HG02885 (cell line): ENCODE results near the gene TIMMDC1.
A peak's percentile ranks its signal among the peaks of the same experiment; 100 is the strongest.

ENCODE experiments used
- ATAC-seq: cut with Tn5 transposase; IDR thresholded peaks from one replicate; pipeline ENCODE4 v1.9.1; 2021; ENCODE audit warnings: mild to moderate bottlenecking; ENCODE audit not compliant: unreplicated experiment, poor library complexity

The TIMMDC1 gene, protein sequence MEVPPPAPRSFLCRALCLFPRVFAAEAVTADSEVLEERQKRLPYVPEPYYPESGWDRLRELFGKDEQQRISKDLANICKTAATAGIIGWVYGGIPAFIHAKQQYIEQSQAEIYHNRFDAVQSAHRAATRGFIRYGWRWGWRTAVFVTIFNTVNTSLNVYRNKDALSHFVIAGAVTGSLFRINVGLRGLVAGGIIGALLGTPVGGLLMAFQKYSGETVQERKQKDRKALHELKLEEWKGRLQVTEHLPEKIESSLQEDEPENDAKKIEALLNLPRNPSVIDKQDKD

DNA sequence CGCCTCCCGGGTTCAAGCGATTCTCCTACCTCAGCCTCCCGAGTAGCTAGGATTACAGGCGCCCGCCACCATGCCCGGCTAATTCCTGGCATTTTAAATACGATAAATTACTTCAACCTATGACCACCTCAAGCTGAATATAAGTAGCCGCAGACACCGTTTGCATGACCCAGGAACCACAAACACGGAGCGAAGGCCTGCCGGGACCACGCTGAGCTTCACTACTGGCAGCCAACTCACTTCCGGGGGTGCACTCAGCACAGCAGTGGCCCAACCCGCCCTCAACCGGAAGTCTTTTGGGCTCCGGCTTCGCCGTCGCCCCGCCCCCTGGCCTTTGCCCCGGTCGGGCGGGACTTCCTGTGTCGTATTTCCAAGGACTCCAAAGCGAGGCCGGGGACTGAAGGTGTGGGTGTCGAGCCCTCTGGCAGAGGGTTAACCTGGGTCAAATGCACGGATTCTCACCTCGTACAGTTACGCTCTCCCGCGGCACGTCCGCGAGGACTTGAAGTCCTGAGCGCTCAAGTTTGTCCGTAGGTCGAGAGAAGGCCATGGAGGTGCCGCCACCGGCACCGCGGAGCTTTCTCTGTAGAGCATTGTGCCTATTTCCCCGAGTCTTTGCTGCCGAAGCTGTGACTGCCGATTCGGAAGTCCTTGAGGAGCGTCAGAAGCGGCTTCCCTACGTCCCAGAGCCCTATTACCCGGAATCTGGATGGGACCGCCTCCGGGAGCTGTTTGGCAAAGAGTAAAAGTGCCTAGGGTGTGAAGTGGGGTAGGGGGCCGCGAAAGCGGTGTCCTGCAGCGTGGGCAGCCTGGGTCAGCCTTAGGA lies at the start of gene TIMMDC1:
TSS of gene TIMMDC1 (plus strand) at position 362 of the 826 bp plus-strand sequence. CDS start at position 549, 187 bp downstream.
- peak; percentile 98 for ATAC-seq

DNA sequence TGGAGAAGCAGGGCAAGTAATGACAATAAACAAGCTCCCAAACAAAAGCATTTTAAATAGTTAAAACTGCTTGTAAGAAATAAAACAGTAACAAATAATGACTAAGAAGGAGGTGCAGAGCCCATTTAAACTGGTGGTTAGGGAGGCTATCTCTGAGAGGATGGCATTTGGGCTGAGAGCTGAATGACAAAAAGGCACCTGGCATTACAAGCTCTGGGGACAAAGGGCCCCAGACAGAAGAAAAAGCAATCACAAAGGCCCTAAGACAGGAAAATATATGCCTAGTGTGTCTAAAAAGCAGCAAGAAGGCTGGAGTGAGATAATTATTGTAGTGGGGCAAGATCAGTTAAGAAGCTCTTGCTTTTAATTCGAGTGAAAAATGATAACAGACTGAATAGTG lies 44.5 kb upstream of the TIMMDC1 start:
- no peak for ATAC-seq

DNA sequence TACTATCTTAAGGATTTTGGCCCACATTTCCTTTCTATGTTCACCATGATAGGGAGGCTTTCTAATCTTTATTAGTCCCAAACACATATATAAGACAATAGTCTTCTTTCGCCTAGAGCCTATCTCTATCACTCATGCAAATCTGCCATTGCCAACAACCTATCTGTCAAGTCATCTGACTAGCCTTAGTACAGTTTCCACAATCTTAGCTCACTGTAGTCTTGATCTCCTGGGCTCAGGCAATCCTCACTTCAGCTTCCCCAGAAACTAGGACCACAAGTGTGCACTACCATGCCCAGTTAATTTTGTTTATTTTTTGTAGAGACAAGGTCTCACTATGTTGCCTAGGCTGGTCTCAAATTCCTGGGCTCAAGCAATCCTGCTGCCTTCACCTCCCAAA lies 41.9 kb upstream of the TIMMDC1 start:
- no peak for ATAC-seq

DNA sequence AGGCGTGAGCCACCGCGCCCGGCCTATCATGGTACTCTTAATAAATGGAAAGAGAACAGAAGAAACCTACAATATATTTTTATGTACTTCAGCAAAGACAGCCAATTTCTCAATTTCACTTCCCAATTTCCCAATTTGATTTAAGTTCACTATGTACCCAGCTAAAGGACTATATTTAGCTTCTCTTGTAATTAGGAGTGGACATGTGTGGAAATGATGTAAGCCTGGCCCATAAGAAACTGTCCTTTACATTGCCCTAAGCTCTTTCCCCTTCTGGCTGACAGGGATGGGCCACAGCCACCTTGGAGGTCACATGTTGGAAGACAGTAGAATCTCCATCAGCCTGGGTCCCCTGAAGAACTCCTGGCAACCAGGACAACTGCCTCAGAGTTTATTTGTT lies 41.1 kb upstream of the TIMMDC1 start:
- no peak for ATAC-seq

DNA sequence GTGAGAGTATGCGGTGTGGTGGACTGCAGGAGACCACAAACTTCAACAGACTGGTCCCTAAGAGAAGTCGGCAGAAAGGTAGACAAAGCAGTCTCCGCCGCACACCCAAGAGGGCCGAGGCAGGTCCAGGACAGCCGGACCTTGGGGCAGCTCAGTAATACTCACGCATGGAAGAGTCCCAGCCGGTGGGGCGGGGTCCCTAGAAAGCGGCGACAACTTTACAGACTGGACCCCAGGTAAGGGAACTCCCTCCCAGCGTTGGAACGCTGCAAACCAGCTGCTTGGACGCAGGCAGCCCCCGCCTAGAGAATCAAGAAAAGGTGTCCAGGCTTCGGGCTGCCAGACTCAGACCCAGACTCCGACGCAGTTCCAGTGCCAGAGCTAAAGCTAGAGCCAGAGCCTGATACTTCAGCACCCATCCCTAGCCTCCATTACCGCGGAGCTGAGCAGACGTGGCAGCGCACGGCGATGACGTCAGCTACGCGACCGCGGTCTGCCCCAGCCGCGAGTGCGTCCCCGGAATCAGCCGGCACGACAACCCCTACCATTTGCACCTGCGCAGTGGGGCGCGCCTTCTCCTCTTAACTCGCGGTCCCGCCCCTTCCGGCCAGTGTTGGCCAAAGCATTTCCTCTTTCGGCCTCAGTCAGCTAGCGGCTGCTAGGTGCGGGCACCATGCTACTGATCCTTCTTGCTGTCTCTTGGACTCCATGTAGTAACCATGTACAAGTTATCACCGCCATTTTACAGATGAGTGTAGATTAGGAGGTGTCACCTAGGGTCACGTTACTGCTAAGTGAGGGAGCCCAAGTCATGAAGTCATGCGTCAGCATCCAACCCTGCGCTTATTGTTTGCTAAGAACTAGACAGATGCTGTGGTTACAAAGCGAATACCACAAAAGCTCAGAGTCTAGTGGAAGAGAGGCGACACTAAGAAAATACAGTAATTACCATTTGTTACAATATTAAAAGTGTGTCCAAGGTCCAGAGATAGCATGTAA lies 34.9 kb upstream of the TIMMDC1 start, which contains the start of gene TMEM39A:
TSS of gene TMEM39A (minus strand) at position 445 of the 999 bp plus-strand sequence. CDS start 1,541 bp downstream, outside the sequence.
- peak; percentile 91 for ATAC-seq

DNA sequence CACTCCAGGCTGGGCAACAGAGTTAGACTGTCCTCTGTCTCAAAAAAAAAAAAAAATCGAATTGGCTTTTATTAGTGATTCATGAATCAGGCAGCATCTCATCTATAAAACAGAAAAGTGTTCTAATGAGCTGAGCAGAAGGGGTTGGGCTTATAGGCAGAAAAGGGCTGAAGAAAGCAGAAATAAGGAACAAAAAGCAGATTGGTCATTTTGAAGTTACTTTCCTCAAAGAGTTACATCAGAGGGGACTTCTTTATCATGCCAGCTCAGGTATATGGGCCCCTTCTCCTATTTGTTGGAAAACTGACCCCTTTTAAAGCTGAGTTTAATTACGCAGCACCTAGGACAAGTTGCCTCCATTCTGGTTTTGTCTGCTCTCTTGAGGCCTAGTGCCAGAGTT lies 30.3 kb upstream of the TIMMDC1 start:
- no peak for ATAC-seq

DNA sequence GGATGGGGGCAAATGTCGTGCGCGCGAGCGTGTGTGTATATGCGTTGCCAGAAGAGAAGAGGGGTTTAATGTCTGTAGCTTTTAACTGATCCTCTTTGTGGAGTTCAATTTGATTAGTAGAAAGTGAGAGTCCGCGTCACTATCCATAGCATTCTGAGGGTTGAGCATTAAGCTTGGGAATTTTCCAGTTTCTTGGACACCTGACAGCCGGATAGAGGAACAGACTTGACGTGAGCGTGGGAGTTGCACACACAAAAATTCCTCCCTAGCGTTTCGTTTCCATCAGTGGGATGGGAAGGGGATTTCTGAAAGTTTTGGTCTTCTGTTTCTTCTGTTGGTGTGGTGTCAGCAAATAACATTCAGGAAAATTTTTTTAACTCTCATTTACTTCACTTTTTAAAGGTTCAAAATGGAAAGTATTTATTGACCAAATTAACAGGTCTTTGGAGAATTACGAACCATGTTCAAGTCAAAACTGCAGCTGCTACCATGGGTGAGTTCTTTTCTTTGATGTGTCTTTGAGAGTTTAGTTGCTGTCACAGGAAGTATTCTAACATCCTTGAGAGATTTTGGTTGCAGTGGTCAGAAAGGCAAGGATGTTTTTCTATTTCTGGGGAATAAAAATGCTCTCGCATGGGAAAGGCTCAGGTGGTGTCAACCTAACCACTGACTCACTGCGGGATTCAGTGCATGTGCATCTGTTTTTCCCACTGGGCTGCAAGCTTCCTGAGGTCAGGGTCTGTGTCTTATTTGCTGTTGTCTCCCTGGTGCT lies 28.7 kb upstream of the TIMMDC1 start:
- no peak for ATAC-seq

DNA sequence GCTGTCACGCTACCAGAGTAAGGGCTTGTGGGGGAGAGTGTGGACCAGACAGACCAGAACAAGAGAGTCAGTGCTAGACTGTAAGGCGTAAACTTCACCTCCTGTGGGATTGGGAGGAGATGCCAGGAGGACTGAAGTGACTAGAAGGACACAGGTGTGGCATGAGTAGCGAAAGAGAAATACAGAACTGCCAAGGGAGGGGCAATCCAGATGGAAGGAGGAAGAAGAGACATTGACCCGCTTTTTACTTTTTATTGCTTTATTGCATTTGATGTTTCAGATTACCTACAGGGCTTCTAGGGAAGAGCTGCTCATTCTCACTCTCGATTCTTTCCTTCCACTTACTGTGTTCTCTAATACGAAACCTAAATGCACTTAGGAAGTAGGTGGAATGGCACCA lies 27.5 kb upstream of the TIMMDC1 start:
- no peak for ATAC-seq

DNA sequence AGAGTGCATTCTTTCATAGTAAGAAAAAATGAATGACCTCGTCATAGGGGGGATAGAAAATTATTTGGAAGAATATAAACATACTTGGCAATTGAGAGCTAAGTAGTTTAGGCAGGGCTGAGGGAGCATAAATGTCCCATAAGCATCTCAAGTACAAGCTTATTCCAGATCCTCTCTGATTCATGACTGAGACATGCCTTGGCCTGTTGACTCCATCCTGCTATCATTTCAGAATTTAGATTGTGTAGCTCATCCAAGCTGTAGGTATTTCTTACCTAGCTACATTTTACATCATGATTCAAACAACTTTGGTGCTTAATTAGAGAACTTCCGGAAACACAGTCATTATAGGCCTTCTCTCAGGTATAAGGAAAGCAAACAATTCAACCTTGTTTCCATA lies 17.3 kb upstream of the TIMMDC1 start:
- ATAC-seq: no peak

DNA sequence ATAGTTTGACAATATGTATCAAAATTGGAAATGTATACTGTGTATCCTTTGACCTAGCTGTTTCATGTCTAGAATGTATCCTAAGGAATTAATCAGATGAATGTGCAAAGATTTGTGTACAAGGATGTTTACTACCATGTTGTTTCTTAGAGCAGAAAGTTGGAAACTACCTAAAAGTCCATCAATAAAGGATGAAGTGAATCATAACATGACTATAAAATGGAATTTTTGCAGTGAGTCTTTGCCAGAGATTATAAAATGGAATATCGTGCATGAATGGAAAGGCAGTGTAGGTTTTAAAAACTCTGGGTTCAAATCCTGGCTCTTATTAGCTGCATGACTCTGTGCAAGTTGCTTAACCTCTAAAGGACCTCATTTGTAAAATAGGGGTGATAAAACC lies 15.2 kb upstream of the TIMMDC1 start:
- ATAC-seq: no peak

DNA sequence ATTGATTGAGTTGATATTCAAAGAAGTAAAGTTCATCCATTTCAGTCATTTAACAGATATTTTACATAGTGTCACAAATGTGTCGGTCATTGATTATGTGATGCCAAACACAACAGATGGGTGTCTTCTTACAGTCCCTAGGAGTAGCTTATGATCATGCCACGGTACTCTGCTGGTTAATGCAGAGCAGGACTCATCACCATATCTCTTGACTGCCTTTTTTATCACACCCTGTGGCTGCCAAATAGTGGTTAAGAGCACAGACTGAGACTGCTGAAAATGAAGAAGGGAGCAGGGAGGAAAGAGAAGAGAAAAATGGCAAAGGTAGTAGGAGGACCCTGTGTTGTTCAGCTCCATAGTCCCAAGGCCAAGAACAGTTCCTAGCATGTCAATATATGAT lies 12.8 kb upstream of the TIMMDC1 start:
- ATAC-seq: no peak

DNA sequence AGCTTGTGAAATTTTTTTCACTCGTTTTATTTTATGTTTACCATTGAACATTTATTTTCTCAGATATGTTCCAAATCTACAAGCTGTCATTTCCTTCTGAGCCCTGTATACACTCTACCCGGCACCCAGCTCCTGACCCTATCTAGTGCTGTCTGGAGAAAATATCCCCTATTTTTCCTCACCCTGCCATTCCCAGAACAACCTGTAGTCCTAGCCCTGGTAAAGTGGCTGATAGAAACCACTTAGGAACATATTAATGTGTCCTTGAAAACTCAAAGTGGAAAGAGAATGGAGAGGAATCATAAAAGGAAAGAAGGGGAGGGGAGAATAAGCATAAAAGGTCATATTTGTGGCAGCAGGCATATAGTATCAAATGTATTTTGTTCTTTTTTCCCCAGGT lies 8.2 kb upstream of the TIMMDC1 start:
- ATAC-seq: no peak

DNA sequence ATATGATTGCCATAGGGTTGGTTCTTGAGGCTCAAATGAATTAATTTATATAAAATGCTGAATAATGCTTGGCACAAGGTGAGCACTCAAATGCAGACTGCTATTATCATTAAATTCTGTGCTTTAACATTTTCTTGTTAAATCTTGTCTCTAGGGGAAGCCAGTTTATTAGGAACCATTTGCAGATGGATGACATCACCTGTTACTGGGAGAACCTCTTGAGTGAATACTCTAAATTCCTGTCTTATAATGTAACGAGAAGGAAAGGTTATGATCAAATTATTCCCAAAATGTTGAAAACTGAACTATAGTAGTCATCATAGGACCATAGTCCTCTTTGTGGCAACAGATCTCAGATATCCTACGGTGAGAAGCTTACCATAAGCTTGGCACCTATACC lies 6.2 kb upstream of the TIMMDC1 start:
- no peak for ATAC-seq

DNA sequence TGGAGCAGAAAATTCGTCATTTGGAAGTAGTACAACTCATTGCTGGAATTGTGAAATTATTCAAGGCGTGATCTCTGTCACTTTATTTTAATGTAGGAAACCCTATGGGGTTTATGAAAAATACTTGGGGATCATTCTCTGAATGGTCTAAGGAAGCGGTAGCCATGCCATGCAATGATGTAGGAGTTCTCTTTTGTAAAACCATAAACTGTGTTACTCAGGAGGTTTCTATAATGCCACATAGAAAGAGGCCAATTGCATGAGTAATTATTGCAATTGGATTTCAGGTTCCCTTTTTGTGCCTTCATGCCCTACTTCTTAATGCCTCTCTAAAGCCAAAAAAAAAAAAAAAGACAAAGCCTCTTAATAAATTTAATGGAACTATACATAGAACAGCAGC lies 5.5 kb upstream of the TIMMDC1 start:
- ATAC-seq: no peak

DNA sequence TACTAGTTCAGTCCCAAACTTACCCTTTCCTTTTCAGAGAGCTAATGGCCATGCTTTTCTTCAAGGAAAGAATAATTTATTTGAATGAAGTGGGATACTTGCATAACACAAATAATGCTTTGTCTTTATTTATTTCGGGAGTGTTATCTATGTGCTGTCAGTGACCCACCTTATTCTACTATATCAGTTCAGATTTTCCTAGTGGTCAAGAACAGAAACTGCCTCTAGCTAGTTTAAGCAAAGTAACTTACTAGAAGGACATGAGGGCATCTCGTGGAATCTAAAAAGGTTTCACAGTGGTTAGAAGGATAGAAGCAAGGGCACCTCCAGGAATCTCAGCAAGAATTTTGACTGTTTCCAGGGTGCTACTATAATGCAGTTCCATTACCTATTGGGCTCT lies 3.8 kb upstream of the TIMMDC1 start:
- no peak for ATAC-seq

DNA sequence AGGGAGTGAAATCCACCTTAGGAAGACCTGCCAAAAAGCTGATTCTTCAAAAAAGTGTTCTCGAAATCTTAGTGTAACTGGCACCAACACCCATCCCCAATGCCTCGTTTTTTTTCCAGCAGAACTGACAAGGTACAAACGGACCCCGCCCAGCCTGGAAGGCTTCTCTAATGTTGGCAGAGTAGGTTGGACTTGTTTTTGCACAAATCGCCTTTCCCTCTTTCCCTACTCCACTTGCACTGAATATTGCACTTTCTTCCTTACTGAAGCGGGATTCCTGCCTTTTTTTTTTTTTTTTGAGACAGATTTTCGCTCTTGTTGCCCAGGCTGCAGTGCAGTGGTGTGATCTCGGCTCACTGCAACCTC lies 544 bp upstream of the TIMMDC1 start:
- ATAC-seq: no peak

DNA sequence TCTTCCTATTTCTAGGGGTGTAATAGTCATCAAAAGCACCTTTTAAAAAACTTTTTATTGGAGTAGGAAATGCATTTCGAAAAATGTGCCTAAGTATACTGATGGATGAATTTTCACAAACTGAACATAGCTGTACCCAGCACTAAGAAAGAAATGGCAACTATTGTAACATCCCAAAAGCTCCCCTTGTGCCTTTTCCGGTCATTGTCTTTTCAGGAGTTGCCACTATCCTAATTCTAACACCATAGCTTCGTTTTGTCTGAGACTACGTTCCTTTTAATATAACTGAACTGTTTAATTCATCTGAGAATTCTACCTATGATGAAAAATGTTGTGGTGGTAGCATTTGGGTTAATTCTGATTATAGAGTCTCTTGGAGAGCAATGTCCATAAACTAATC lies 1.9 kb downstream of the TIMMDC1 start:
- no peak for ATAC-seq

DNA sequence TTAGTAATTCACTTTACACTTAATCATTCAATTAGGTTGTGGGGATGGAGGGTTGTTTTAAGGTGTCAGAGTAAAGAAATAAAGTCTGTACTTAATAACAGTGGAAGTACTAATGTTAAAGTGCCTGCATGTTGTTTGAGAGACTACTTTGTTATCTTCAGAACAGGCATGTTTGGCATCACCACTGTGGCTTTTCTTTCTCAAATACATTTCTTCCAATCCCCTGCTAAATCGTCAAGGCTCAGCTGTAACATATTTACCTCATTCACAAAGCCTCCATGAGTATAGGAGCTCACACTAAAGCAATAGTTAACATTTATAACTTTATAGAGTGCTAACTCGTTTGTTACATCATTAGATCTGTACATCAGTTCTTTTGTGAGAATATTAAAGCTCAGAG lies 2.6 kb downstream of the TIMMDC1 start:
- ATAC-seq: no peak

DNA sequence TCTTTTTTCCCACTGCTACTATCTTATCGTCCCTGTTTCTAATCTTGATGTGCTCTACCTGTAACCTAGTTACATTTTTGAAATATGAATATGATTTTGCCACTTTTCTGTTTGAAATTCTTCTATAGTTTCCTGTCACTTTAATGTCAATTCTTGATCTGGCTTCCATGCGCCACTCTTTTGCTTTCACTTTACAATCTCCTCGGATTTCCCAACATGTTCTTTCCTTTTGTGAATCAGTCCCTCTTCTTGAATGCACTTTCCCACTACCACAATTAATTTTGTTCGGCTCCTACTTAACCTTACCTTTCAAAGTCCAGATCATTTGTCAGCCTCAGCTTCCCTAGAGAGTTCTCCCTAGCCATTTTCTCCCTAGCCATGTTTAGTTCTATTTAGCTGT lies 8.3 kb downstream of the TIMMDC1 start:
- no peak for ATAC-seq

DNA sequence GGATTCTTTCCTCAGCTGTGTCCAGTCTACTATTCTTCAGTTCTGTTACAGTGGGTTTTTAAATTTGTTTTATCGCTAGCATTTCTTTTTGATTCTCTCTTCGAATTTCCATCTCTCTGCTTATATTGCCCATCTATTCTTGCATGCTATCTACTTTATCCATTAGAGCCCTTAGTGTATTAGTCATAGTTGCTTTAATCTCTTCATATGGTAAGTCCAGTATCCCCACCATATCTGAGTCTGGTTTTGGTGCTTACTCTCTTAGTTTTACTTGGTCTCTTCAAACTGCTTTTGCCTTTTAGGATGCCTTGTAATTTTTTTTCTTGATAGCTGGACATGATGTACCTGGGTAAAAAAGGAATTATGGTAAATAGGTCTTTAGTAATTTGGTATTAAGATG lies 9.1 kb downstream of the TIMMDC1 start:
- ATAC-seq: no peak
